K562 (cell line): Measurements from ENCODE around the gene SMIM41. TPM values are rescaled to one million over a fixed set of nuclear protein-coding genes. Genes with fewer than 3 reads are reported as not detected.
A peak's percentile ranks its signal among the peaks of the same experiment; 100 is the strongest.

Experiments used
- ATAC-seq: fragments of 200-7000 bp; cut with Tn5 transposase; 3 replicates; pipeline ENCODE4 v1.9.1; 2020; ENCODE audit warnings: moderate library complexity
- BruUV-seq: library from RNA; stranded (reverse); fragments of 400-500 nt; replicated peaks from 2 replicates; lab custom pipeline; 2021; lab: Mats Ljungman, UMichigan
- CTCF ChIA-PET: fragments of 300-600 bp; formaldehyde crosslinking; extraction: SDS; loops from one replicate; lab custom pipeline; 2021; ENCODE audit warnings: low intra/inter-chr PET ratio; lab: Yijun Ruan, JAX
- POLR2A ChIA-PET: fragments of 300-600, 350-650 bp; sonication (Branson Sonifier 250); formaldehyde crosslinking; extraction: SDS; loops from one replicate; lab custom pipeline; 2021; ENCODE audit warnings: antibody characterized with exemption, inconsistent platforms; lab: Yijun Ruan, JAX
- DNase-seq, 4 experiments: peaks; one replicate each; pipeline versions ENCODE4 v3.0.0 to v3.0.0-alpha.2; 2011 to 2018; ENCODE audit warnings: low spot score in 3 of 4, mixed read lengths in 3 of 4; ENCODE audit errors: extremely low read depth in 1 of 4
- FAIRE-seq: peaks from 2 replicates; lab custom pipeline; 2011; peaks lifted over from hg19 to GRCh38; lab: Jason Lieb, UNC
- H2AFZ ChIP-seq: 2 replicates; pipeline ENCODE4 v1.6.0; 2011; ENCODE audit warnings: low read depth, low read length, control low read depth, inconsistent platforms
- H3K27ac ChIP-seq: fragments of 200-600 bp; 3 replicates; pipeline ENCODE4 v1.8.0; 2011; ENCODE audit warnings: low read depth, mild to moderate bottlenecking, control low read depth, inconsistent platforms, low read length, moderate library complexity, mixed read lengths; ENCODE audit errors: extremely low read depth
- H3K27me3 ChIP-seq, 2 experiments: fragments of 300-600 bp in 1 of 2; 2 replicates in 1 of 2; 3 replicates in 1 of 2; pipeline versions ENCODE4 v1.6.0 to v1.8.0; 2011; ENCODE audit warnings: inconsistent platforms in 2 of 2, low read length in 2 of 2, mild to moderate bottlenecking in 1 of 2, mixed read lengths in 1 of 2, moderate library complexity in 1 of 2; ENCODE audit not compliant: control insufficient read depth in 2 of 2, insufficient read depth in 2 of 2
- H3K36me3 ChIP-seq: fragments of 300-600 bp; 3 replicates; pipeline ENCODE4 v1.8.0; 2011; ENCODE audit warnings: mild to moderate bottlenecking, low read length, inconsistent platforms; ENCODE audit not compliant: control insufficient read depth, insufficient read depth
- H3K4me1 ChIP-seq, 2 experiments: fragments of 200-600 bp in 1 of 2; replicated peaks in 1 of 2; 2 replicates in 1 of 2; 3 replicates in 1 of 2; pipeline versions ENCODE4 v1.5.1 to v1.8.0; 2011; ENCODE audit warnings: inconsistent platforms in 2 of 2, low read length in 2 of 2, mild to moderate bottlenecking in 1 of 2, mixed read lengths in 1 of 2, moderate library complexity in 1 of 2; ENCODE audit not compliant: control insufficient read depth in 2 of 2, insufficient read depth in 2 of 2
- H3K4me2 ChIP-seq: 2 replicates; pipeline ENCODE4 v1.6.1; 2011; ENCODE audit warnings: low read length, control low read depth, inconsistent platforms, mixed read lengths; ENCODE audit not compliant: insufficient read depth
- H3K4me3 ChIP-seq: fragments of 200-600 bp; sonication (generic), shearing (Covaris generic); 2 replicates; pipeline ENCODE4 v1.5.1; 2016; ENCODE audit warnings: control low read depth, inconsistent platforms
- H3K79me2 ChIP-seq: fragments of 200-600 bp; 3 replicates; pipeline ENCODE4 v1.8.0; 2011; ENCODE audit warnings: low read length, inconsistent platforms; ENCODE audit not compliant: control insufficient read depth, insufficient read depth
- H3K9ac ChIP-seq, 2 experiments: 2 replicates each; pipeline versions ENCODE4 v1.6.0 to v1.6.1; 2011; ENCODE audit warnings: low read depth in 2 of 2, low read length in 2 of 2, control low read depth in 1 of 2, inconsistent platforms in 1 of 2, mild to moderate bottlenecking in 1 of 2, mixed read lengths in 1 of 2; ENCODE audit not compliant: insufficient read depth in 1 of 2
- H3K9me1 ChIP-seq: one replicate; pipeline ENCODE4 v1.6.0; 2011; ENCODE audit warnings: inconsistent platforms, mild to moderate bottlenecking, low read length, moderate library complexity; ENCODE audit not compliant: control insufficient read depth, insufficient read depth
- H3K9me3 ChIP-seq: replicated peaks from 2 replicates; pipeline ENCODE4 v1.5.1; 2011; ENCODE audit warnings: low read depth, low read length, inconsistent platforms; ENCODE audit not compliant: control insufficient read depth, insufficient read depth
- H4K20me1 ChIP-seq: replicated peaks from 2 replicates; pipeline ENCODE4 v1.6.1; 2011; ENCODE audit warnings: low read length, inconsistent platforms, mixed read lengths; ENCODE audit not compliant: control insufficient read depth, insufficient read depth
- CEBPZ ChIP-seq: fragments of 150-350 bp; IDR thresholded peaks from 2 replicates; pipeline ENCODE4 v1.6.1; 2014; ENCODE audit warnings: low read depth, mild to moderate bottlenecking, low read length, borderline replicate concordance
- FOSL1 ChIP-seq: fragments of 200-800 bp; sonication (Bioruptor generic); conservative IDR thresholded peaks from 2 replicates; pipeline ENCODE4 v1.6.1; 2016; ENCODE audit warnings: missing genetic modification characterization, missing compliant biosample characterization
- GABPA ChIP-seq: fragments of 200-800 bp; sonication (Bioruptor generic); conservative IDR thresholded peaks from 2 replicates; pipeline ENCODE4 v1.6.1; 2016; ENCODE audit warnings: low read depth, missing genetic modification characterization, missing compliant biosample characterization
- HDAC2 ChIP-seq: fragments of 450-650 bp; IDR thresholded peaks from 2 replicates; pipeline ENCODE4 v1.6.1; 2016; ENCODE audit warnings: mild to moderate bottlenecking
- HNRNPLL ChIP-seq: fragments of 200-400 bp; formaldehyde crosslinking; IDR thresholded peaks from 2 replicates; pipeline ENCODE4 v1.6.1; 2017; ENCODE audit warnings: low read length, low read depth, mild to moderate bottlenecking; ENCODE audit not compliant: poor library complexity, severe bottlenecking
- PHF21A ChIP-seq: fragments of 450-650 bp; IDR thresholded peaks from 2 replicates; pipeline ENCODE4 v1.6.1; 2017; ENCODE audit warnings: low read depth, borderline replicate concordance
- RUNX1 ChIP-seq: sonication (generic); IDR thresholded peaks from 2 replicates; pipeline ENCODE4 v1.6.1; 2016; ENCODE audit warnings: antibody characterized with exemption, low read depth
- TCF15 ChIP-seq: fragments of 250-450 bp; sonication (Bioruptor Pico); IDR thresholded peaks from 2 replicates; pipeline ENCODE4 v1.8.0; 2022; ENCODE audit warnings: moderate library complexity, mild to moderate bottlenecking, inconsistent platforms
- TSHZ1 ChIP-seq: fragments of 250-450 bp; sonication (Bioruptor Pico); IDR thresholded peaks from 2 replicates; pipeline ENCODE4 v1.4.0; 2020; ENCODE audit warnings: mild to moderate bottlenecking, moderate library complexity
- ZBTB33 ChIP-seq: sonication (generic); formaldehyde crosslinking; IDR thresholded peaks from 2 replicates; pipeline ENCODE4 v1.8.1; 2023; ENCODE audit warnings: mild to moderate bottlenecking, missing genetic modification reagents
- ZNF311 ChIP-seq: fragments of 250-450 bp; sonication (Bioruptor Pico); IDR thresholded peaks from 2 replicates; pipeline ENCODE4 v1.4.0; 2020; ENCODE audit warnings: mild to moderate bottlenecking, moderate library complexity
- WGBS: fragments of 100-300 bp; shearing (Covaris generic); methylation state at CpG from one replicate; pipeline ENCODE4 v1.1.6; 2016; ENCODE audit warnings: low coverage, mixed read lengths; ENCODE audit not compliant: insufficient coverage; ENCODE audit errors: missing lambda C conversion rate; 5-methylcytosine and 5-hydroxymethylcytosine counted together
- in situ Hi-C: fragments of 300-500 bp; cut with MboI; formaldehyde crosslinking; loops from 4 replicates; pipeline ENCODE4 v1.15.0; 2018; ENCODE audit warnings: inconsistent platforms, mixed read lengths
- intact Hi-C: fragments of 100-400 bp; cut with micrococcal nuclease; formaldehyde crosslinking; loops from 2 replicates; pipeline ENCODE4 v1.14.2; 2022
- polyA plus RNA-seq, 8 experiments: library from polyadenylated mRNA; depleted of rRNA in 4 of 8; stranded (reverse) in 5 of 8; unstranded in 3 of 8; fragments of >200 nt; fragmentation: Nextera tagmentation in 2 of 8; fragmentation: Illumina TruSeq in 1 of 8; extraction: Ambion mirVana in 2 of 8; extraction: Trizol in 1 of 8; gene quantifications; 2 replicates each; pipeline versions ENCODE4 v1.2.1 to v1.2.3, GENCODE V29; 2011 to 2014; ENCODE audit warnings: inconsistent platforms in 1 of 8, missing spikeins in 1 of 8
- total RNA-seq, 7 experiments: library from RNA; depleted of rRNA in 6 of 7; stranded (reverse); fragments of >200 nt in 6 of 7; fragmentation: Illumina TruSeq in 2 of 7; extraction: Trizol in 2 of 7; gene quantifications; 2 replicates each; pipeline versions ENCODE4 v1.2.1 to v1.2.3, GENCODE V29; 2011 to 2021; ENCODE audit warnings: low replicate concordance in 1 of 7

The SMIM41 gene
- total and polyA plus RNA-seq, 9 of the 15 experiments (the other 6 are each of a cell fraction or from before 2014, with no cell fraction given): not detected

- Histone ChIP-seq H3K27me3 (peaks cover 0 to 16% of the 10 kb centered on the region in 2 experiments; a peak in 3 of 5 replicates), H4K20me1 (peaks cover 6% of the 10 kb centered on the region; the same call in 1 of the 2 replicates), H3K4me3 (no peak overlapping the region), H3K4me2 (no peak overlapping the region), H3K9me3 (no peaks in the 10 kb centered on the region), H3K36me3 (no peaks in the 10 kb centered on the region), H3K9me1 (no peaks in the 10 kb centered on the region), H3K4me1 (peaks cover 7 to 27% of the 10 kb centered on the region in 2 experiments; a peak in 4 of 5 replicates), H2AFZ (no peak overlapping the region), H3K9ac (peak overlapping the region in 1 of 2 experiments; percentile 53; a peak in 2 of 4 replicates), H3K79me2 (no peaks in the 10 kb centered on the region), H3K27ac (no peak overlapping the region)
- 34% methylated on average over 23 of the region's 23 CpGs for WGBS
- intact Hi-C loops: no loop called here
- no peak for ATAC-seq
- DNase-seq: no peak
- CTCF ChIA-PET: no interaction called here
- in situ Hi-C loops: no loop called here
- POLR2A ChIA-PET: interaction anchor here (0.7 to 1.5 kb wide), 2 partner anchors 12 to 13 kb away, joined by 3 to 4 read pairs; no protein-coding TSS in a partner anchor
- BruUV-seq: no TSS peak
- FAIRE-seq: no peak
- TF ChIP-seq RUNX1 (no peak), PHF21A (no peak), GABPA (tag) (no peak), HDAC2 (no peak), TCF15 (CRISPR knock-in tag) (no peak), TSHZ1 (CRISPR knock-in tag) (no peak), ZBTB33 (CRISPR knock-in tag) (no peak), HNRNPLL (no peak), ZNF311 (CRISPR knock-in tag) (no peak), CEBPZ (no peak), FOSL1 (tag) (no peak)
These were observed 22.5 kb upstream of the SMIM41 start for GRCh38 chr12:52056801-52057637.
